Lower leg skin (tissue), 4 donors: Measurements from ENCODE around the gene TXNL1. TPM values are rescaled to one million over a fixed set of nuclear protein-coding genes. Genes with fewer than 3 reads are reported as not detected.

ENCODE experiments used
- DNase-seq, 2 donors: peaks; one replicate each; pipeline ENCODE4 v3.0.0-alpha.2; 2019; ENCODE audit warnings: low spot score in 2 of 2
- H3K4me3 ChIP-seq: fragments of 200-600 bp; sonication (generic); 2 replicates; pipeline ENCODE4 v1.5.1; 2017; ENCODE audit warnings: mild to moderate bottlenecking, low read depth; ENCODE audit not compliant: poor library complexity, severe bottlenecking
- POLR2A ChIP-seq, 2 donors: fragments of 450-650 bp; IDR thresholded peaks; one replicate each; pipeline ENCODE4 v1.6.1; 2016 to 2017; ENCODE audit warnings: antibody characterized with exemption in 2 of 2, mild to moderate bottlenecking in 1 of 2, moderate library complexity in 1 of 2
- WGBS, 2 donors: methylation state at CpG; one replicate each; pipeline ENCODE4 v1.1.5; 2018; 5-methylcytosine and 5-hydroxymethylcytosine counted together
- intact Hi-C: fragments of 100-400 bp; cut with DNase I; formaldehyde crosslinking; loops from one replicate; pipeline ENCODE4 v1.15.0; 2023; ENCODE audit warnings: low total_unique reads
- total RNA-seq, 4 donors: library from RNA; depleted of rRNA; stranded (reverse); fragments of >200 nt; gene quantifications; one replicate each; pipeline ENCODE4 v1.1.0, GENCODE V29; 2016
- TF ChIP-seq, protein P1 (sequence below), 3 donors: fragments of 450-650 bp; IDR thresholded peaks; one replicate each; pipeline ENCODE4 v1.5.1; 2016; ENCODE audit warnings: antibody characterized with exemption in 3 of 3, mild to moderate bottlenecking in 3 of 3, moderate library complexity in 2 of 3

TXNL1 gene
- total RNA-seq, 4 donors from 2014 or later = 36.8 to 45.9 (median 42.5) TPM

DNA sequence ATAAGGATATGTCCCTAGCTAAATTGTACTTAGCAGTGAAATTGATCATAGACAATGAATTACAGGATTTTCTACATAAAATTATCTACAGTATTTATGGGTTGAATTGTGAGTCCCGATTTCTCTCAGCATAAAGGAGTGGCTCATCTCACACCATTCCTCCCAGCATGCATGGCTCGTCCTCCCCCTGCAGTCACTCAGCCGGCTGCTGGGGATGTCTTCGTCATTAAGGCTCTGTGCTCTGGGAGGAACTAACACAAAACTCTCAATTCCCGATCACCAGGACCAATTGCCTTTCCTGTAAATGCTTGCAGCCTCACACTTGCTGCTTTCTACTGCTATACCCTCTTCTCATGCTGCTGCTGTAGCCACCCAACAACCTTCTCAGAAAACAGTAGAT, 75.9 kb downstream of the TXNL1 start:
- TF ChIP-seq POLR2A (IDR thresholded peaks at IDR 0.05) = no peak
- TF ChIP-seq, protein P1, sequence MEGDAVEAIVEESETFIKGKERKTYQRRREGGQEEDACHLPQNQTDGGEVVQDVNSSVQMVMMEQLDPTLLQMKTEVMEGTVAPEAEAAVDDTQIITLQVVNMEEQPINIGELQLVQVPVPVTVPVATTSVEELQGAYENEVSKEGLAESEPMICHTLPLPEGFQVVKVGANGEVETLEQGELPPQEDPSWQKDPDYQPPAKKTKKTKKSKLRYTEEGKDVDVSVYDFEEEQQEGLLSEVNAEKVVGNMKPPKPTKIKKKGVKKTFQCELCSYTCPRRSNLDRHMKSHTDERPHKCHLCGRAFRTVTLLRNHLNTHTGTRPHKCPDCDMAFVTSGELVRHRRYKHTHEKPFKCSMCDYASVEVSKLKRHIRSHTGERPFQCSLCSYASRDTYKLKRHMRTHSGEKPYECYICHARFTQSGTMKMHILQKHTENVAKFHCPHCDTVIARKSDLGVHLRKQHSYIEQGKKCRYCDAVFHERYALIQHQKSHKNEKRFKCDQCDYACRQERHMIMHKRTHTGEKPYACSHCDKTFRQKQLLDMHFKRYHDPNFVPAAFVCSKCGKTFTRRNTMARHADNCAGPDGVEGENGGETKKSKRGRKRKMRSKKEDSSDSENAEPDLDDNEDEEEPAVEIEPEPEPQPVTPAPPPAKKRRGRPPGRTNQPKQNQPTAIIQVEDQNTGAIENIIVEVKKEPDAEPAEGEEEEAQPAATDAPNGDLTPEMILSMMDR (IDR thresholded peaks at IDR 0.05) = no peak
- no peak overlapping the region for H3K4me3 ChIP-seq
- WGBS, 2 donors = 92% methylated on average over 5 of the region's 5 CpGs
- intact Hi-C loops = no loop called here
- DNase-seq = no peak

DNA sequence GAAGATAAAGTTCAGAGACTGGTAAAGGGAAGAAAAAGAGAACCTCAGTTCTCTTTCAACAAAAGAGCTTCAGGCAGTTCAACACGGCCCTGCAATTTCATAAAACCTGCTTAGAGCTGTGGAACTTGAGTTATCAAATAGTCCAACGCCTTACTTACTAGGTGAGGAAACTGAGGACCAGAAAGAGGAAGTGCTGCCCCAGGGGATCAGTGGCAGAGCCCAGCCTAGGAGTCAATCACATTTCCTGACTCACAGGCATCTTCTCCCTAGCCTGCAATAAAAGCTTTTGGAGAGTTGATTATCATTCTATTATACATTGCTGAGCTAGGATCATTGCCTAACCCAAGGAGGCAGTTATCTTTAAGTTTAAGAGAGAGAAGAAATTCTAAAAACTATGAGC, 77.4 kb downstream of the TXNL1 start:
- 64 to 70% methylated on average over 2 of the region's 2 CpGs for WGBS, 2 donors
- intact Hi-C loops = no loop called here
- TF ChIP-seq, protein P1 (IDR thresholded peaks at IDR 0.05) = no peak
- no peak for TF ChIP-seq POLR2A (IDR thresholded peaks at IDR 0.05)

DNA sequence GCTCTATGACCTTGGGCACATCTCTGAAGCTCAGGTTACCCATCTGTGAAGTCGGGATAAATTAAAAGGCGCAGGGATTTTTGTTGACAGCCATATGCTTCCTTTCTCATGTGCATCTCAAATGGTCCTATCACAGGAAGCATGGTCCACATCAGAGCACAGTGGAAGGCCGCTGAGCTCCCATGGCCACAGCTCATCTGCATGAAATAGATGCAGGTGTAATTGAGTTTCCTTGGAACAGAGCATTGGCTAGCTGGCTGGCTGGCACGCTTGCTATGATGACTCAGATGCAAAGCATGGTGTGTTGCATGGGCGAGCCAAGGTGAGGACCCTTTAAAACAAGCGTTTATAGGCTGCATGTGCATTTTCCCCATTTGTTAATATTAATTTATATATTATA, 79.3 kb downstream of the TXNL1 start:
- intact Hi-C loops = no loop called here
- WGBS, 2 donors = 84 to 85% methylated on average over 6 of the region's 6 CpGs
- H3K4me3 ChIP-seq = no peak overlapping the region
- DNase-seq = no peak
- TF ChIP-seq POLR2A (IDR thresholded peaks at IDR 0.05) = no peak
- TF ChIP-seq, protein P1 (IDR thresholded peaks at IDR 0.05) = no peak

More for the DNA sequence above, 77.4 kb downstream of the TXNL1 start:
- no peak for DNase-seq
- H3K4me3 ChIP-seq = no peak overlapping the region

DNA sequence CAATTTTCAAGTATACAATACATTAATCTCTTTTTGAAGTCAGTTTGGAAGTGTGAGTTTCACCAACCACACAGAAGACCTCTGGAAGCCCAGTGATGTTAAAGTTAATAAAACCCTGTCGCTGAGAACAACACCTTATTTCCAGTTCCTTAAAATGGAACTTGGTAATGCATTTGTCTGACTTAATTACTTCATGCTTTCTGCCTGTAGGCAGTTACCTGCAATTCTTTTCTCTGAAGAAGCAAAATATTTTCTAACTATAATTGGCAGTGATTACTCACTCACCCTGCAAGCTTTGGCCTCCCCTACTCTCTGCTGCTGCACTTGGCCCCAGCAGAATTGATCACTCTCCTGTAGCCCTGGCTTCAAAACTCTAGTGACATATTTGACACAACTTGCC, 81.5 kb downstream of the TXNL1 start:
- intact Hi-C loops = no loop called here
- TF ChIP-seq, protein P1 (IDR thresholded peaks at IDR 0.05) = no peak
- no peak for TF ChIP-seq POLR2A (IDR thresholded peaks at IDR 0.05)
- H3K4me3 ChIP-seq = no peak overlapping the region
- 42 to 61% methylated on average over 1 of the region's 1 CpG for WGBS, 2 donors
- no peak for DNase-seq

GRCh38 chr18:56550121-56550520, 88.3 kb downstream of the TXNL1 start:
- DNase-seq = no peak
- no peak for TF ChIP-seq POLR2A (IDR thresholded peaks at IDR 0.05)
- TF ChIP-seq, protein P1 (IDR thresholded peaks at IDR 0.05) = no peak
- intact Hi-C loops = no loop called here
- no peak overlapping the region for H3K4me3 ChIP-seq
- WGBS, 2 donors = 72 to 81% methylated on average over 4 of the region's 4 CpGs

Other genes starting within 250 kb of the TXNL1 start
- gene WDR7, start 12.8 kb upstream of the TXNL1 start, total RNA-seq = 10 to 100 TPM; 10.3 to 17.2 (median 16.3) TPM